ENCODE data around the gene POLR2C. TPM values are rescaled to one million over a fixed set of nuclear protein-coding genes. Genes with fewer than 3 reads are reported as not detected.

Gene POLR2C
- total RNA-seq, result 73.2 and 74.5 TPM in 2 replicates

GRCh38 chr16:57462209-57462977, at the start of gene POLR2C:
Gene POLR2C (plus strand): TSS chr16:57462679. CDS start chr16:57462725, 46 bp downstream.
- intact Hi-C loops (cut with micrococcal nuclease), result loop anchor here (1.0 to 2.0 kb wide), 11 partner anchors 13 to 1011 kb away; partner anchors contain the start of genes CCDC102A, CIAPIN1, COQ9 and DOK4

- intact Hi-C loops (cut with micrococcal nuclease), result no loop called here
These were observed 49.2 kb upstream of the POLR2C start for GRCh38 chr16:57413301-57413730.

GRCh38 chr16:57413733-57414132, 48.7 kb upstream of the POLR2C start:
- intact Hi-C loops (cut with micrococcal nuclease), result no loop called here

- intact Hi-C loops (cut with micrococcal nuclease), result loop anchor here (2.0 kb wide), 2 partner anchors 229 to 331 kb away; partner anchors contain the start of genes PSME3IP1 and RSPRY1
These were observed 46.4 kb upstream of the POLR2C start for GRCh38 chr16:57416084-57416483.

- intact Hi-C loops (cut with micrococcal nuclease), result loop anchor here (1.0 to 2.0 kb wide), 4 partner anchors 27 to 229 kb away; partner anchors contain the start of genes CIAPIN1, COQ9 and POLR2C
These were observed 43.0 kb upstream of the POLR2C start for GRCh38 chr16:57419506-57419905.

GRCh38 chr16:57422026-57422944, 40.2 kb upstream of the POLR2C start:
- intact Hi-C loops (cut with micrococcal nuclease), result no loop called here

GRCh38 chr16:57423152-57423551, 39.3 kb upstream of the POLR2C start:
- intact Hi-C loops (cut with micrococcal nuclease), result no loop called here

GRCh38 chr16:57424583-57424982, 37.9 kb upstream of the POLR2C start:
- intact Hi-C loops (cut with micrococcal nuclease), result no loop called here

GRCh38 chr16:57426356-57426755, 36.1 kb upstream of the POLR2C start:
- intact Hi-C loops (cut with micrococcal nuclease), result no loop called here

GRCh38 chr16:57427307-57427706, 35.2 kb upstream of the POLR2C start:
- intact Hi-C loops (cut with micrococcal nuclease), result no loop called here

- intact Hi-C loops (cut with micrococcal nuclease), result no loop called here
These were observed 34.7 kb upstream of the POLR2C start for GRCh38 chr16:57427824-57428223.

- intact Hi-C loops (cut with micrococcal nuclease), result no loop called here
These were observed 31.5 kb upstream of the POLR2C start for GRCh38 chr16:57430955-57431354.

GRCh38 chr16:57432505-57432904, 30.0 kb upstream of the POLR2C start:
- intact Hi-C loops (cut with micrococcal nuclease), result no loop called here

GRCh38 chr16:57432989-57433388, 29.5 kb upstream of the POLR2C start:
- intact Hi-C loops (cut with micrococcal nuclease), result no loop called here

GRCh38 chr16:57434003-57434402, 28.5 kb upstream of the POLR2C start:
- intact Hi-C loops (cut with micrococcal nuclease), result no loop called here

- intact Hi-C loops (cut with micrococcal nuclease), result no loop called here
These were observed 26.6 kb upstream of the POLR2C start for GRCh38 chr16:57435838-57436237.

- intact Hi-C loops (cut with micrococcal nuclease), result loop anchor here (10.0 kb wide), 1 partner anchor 685 kb away; the partner anchor contains the start of gene CFAP20
These were observed 22.5 kb upstream of the POLR2C start for GRCh38 chr16:57439947-57440346.

- intact Hi-C loops (cut with micrococcal nuclease), result loop anchor here (10.0 kb wide), 1 partner anchor 684 kb away; the partner anchor contains the start of gene CFAP20
These were observed 21.9 kb upstream of the POLR2C start for GRCh38 chr16:57440551-57440950.

GRCh38 chr16:57444711-57445110, 17.8 kb upstream of the POLR2C start:
- intact Hi-C loops (cut with micrococcal nuclease), result loop anchor here (10.0 kb wide), 1 partner anchor 680 kb away; the partner anchor contains the start of gene CFAP20

- intact Hi-C loops (cut with micrococcal nuclease), result loop anchor here (10.0 kb wide), 1 partner anchor 679 kb away; the partner anchor contains the start of gene CFAP20
These were observed 17.0 kb upstream of the POLR2C start for GRCh38 chr16:57445510-57445909.

GRCh38 chr16:57446531-57447185, 15.8 kb upstream of the POLR2C start:
- intact Hi-C loops (cut with micrococcal nuclease), result loop anchor here (1.0 to 10.0 kb wide), 11 partner anchors 16 to 678 kb away; partner anchors contain the start of genes ARL2BP, CCDC102A, CFAP20 and KATNB1
